CD4-positive, CD25-positive, alpha-beta regulatory T cell (primary cell): Measurements from ENCODE around the gene DNAJC18. TPM values are rescaled to one million over a fixed set of nuclear protein-coding genes. Genes with fewer than 3 reads are reported as not detected.
"Not testable (repeated sequence)": the region's sequence is repeated elsewhere in the genome, so short reads cannot be mapped to it uniquely, and the experiment has no call there.

Experiments
- ATAC-seq, 2 donors: fragments of 150-1000 bp; cut with Tn5 transposase; one replicate each; pipeline ENCODE4 v1.10.0; 2021; ENCODE audit warnings: low read depth in 2 of 2, moderate number of reproducible peaks in 2 of 2, moderate library complexity in 1 of 2
- DNase-seq, 3 donors: peaks; one replicate each; pipeline versions ENCODE4 v3.0.0 to v3.0.0-alpha.2; 2012 to 2022; ENCODE audit warnings: mixed read lengths in 1 of 3
- H3K27ac ChIP-seq: one replicate; pipeline ENCODE4 v1.7.0; 2013; ENCODE audit warnings: mild to moderate bottlenecking, low read length; ENCODE audit not compliant: insufficient read depth, poor library complexity, severe bottlenecking
- H3K27me3 ChIP-seq: one replicate; pipeline ENCODE4 v1.7.0; 2013; ENCODE audit warnings: low read length; ENCODE audit not compliant: control insufficient read depth, insufficient read depth
- H3K36me3 ChIP-seq: one replicate; pipeline ENCODE4 v1.7.0; 2013; ENCODE audit warnings: mild to moderate bottlenecking, low read length, moderate library complexity; ENCODE audit not compliant: control insufficient read depth, insufficient read depth
- H3K4me1 ChIP-seq: 2 replicates; pipeline ENCODE4 v1.7.0; 2013; ENCODE audit warnings: mild to moderate bottlenecking, low read length; ENCODE audit not compliant: insufficient read depth, control insufficient read depth, poor library complexity, severe bottlenecking
- H3K4me3 ChIP-seq: one replicate; pipeline ENCODE4 v1.7.0; 2013; ENCODE audit warnings: low read depth, mild to moderate bottlenecking, low read length, moderate library complexity
- H3K9me3 ChIP-seq, 2 experiments: 1 replicate in 1 of 2; 2 replicates in 1 of 2; pipeline ENCODE4 v1.7.0; 2013; ENCODE audit warnings: low read length in 2 of 2, mild to moderate bottlenecking in 1 of 2, moderate library complexity in 1 of 2; ENCODE audit not compliant: control insufficient read depth in 2 of 2
- H3K27ac Mint-ChIP-seq, 3 donors: one replicate each; pipeline ENCODE4 v1.8.0; 2020 to 2022; ENCODE audit warnings: mild to moderate bottlenecking in 3 of 3, mixed read lengths in 3 of 3, moderate library complexity in 2 of 3
- H3K27me3 Mint-ChIP-seq: one replicate; pipeline ENCODE4 v1.8.0; 2022; ENCODE audit warnings: mild to moderate bottlenecking, mixed read lengths
- H3K36me3 Mint-ChIP-seq: one replicate; pipeline ENCODE4 v1.8.0; 2020; ENCODE audit warnings: mixed read lengths
- H3K4me1 Mint-ChIP-seq, 4 donors: one replicate each; pipeline ENCODE4 v1.8.0; 2020 to 2022; ENCODE audit warnings: mixed read lengths in 4 of 4, mild to moderate bottlenecking in 1 of 4
- H3K4me3 Mint-ChIP-seq, 4 donors: one replicate each; pipeline ENCODE4 v1.8.0; 2020 to 2022; ENCODE audit warnings: mild to moderate bottlenecking in 4 of 4, mixed read lengths in 4 of 4, moderate library complexity in 3 of 4
- H3K9me3 Mint-ChIP-seq, 7 donors: one replicate each; pipeline ENCODE4 v1.8.0; 2020 to 2022; ENCODE audit warnings: mixed read lengths in 7 of 7, mild to moderate bottlenecking in 3 of 7, moderate library complexity in 2 of 7
- polyA plus RNA-seq, 4 donors: library from polyadenylated mRNA; unstranded; fragments of 300-500 nt; fragmentation: Illumina TruSeq; gene quantifications; one replicate each; pipeline ENCODE4 v1.2.3, GENCODE V29; 2021
- total RNA-seq: library from RNA; stranded (reverse); gene quantifications from one replicate; pipeline ENCODE4 v1.2.3, GENCODE V29; 2022

The DNAJC18 gene
- total and polyA plus RNA-seq, 5 donors from 2014 or later: 4.0 to 9.0 (median 5.6) TPM

- Mint-ChIP-seq H3K27ac (peak overlapping the region; percentile 64 to 88 (median 86)), H3K4me3 (peak overlapping the region; percentile 0 to 62 (median 28))
Measured at GRCh38 chr5:139413963-139414362, 25.4 kb downstream of the DNAJC18 start.

DNA sequence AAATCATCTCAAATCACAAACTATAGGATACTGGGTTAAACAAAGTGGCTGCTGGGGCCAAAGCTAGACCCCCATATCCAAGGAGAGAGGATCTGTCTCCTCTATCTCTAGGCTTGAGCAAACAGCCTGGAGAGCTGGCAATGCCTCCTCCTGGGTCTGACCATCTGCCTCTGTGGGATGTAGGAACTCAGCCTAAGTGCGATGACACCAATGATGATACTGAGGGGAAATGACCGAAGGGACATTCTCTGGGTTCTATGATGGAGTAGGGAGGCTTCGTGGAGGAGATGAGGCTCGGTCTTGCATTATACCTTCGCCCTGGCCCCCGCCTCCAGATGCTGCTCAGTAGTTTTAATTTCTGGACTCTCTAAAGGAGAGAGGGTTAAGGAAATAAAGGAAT, 26.2 kb downstream of the DNAJC18 start:
- H3K36me3 ChIP-seq: no peaks in the 10 kb centered on the region
- H3K9me3 ChIP-seq: no peaks in the 10 kb centered on the region
- peak overlapping the region in 1 of 3 donors; percentile 64 for H3K27ac Mint-ChIP-seq
- peaks cover 22 to 36% (median 32%) of the 10 kb centered on the region in 4 donors for H3K4me1 Mint-ChIP-seq
- no peak for ATAC-seq
- no peaks in the 10 kb centered on the region for H3K27me3 Mint-ChIP-seq
- peaks cover 5% of the 10 kb centered on the region for H3K36me3 Mint-ChIP-seq
- no peak overlapping the region for H3K4me3 ChIP-seq
- H3K9me3 Mint-ChIP-seq: no peaks in the 10 kb centered on the region
- no peaks in the 10 kb centered on the region for H3K27me3 ChIP-seq
- peak overlapping the region in 2 of 4 donors; percentile 36 to 53 for H3K4me3 Mint-ChIP-seq
- no peak overlapping the region for H3K27ac ChIP-seq
- DNase-seq: no peak
- peaks cover 30% of the 10 kb centered on the region for H3K4me1 ChIP-seq

More at GRCh38 chr5:139413963-139414362, 25.4 kb downstream of the DNAJC18 start:
- ATAC-seq: no peak
- Mint-ChIP-seq H3K4me1 (peaks cover 22 to 36% (median 32%) of the 10 kb centered on the region in 4 donors), H3K27me3 (no peaks in the 10 kb centered on the region), H3K36me3 (peaks cover 13% of the 10 kb centered on the region), H3K9me3 (no peaks in the 10 kb centered on the region)
- H3K27me3 ChIP-seq: no peaks in the 10 kb centered on the region
- H3K4me1 ChIP-seq: peaks cover 30% of the 10 kb centered on the region
- H3K4me3 ChIP-seq: peak overlapping the region; percentile 59
- H3K9me3 ChIP-seq: no peaks in the 10 kb centered on the region
- peak in 1 of 3 donors; percentile 59 for DNase-seq
- no peaks in the 10 kb centered on the region for H3K36me3 ChIP-seq
- peak overlapping the region; percentile 55 for H3K27ac ChIP-seq

DNA sequence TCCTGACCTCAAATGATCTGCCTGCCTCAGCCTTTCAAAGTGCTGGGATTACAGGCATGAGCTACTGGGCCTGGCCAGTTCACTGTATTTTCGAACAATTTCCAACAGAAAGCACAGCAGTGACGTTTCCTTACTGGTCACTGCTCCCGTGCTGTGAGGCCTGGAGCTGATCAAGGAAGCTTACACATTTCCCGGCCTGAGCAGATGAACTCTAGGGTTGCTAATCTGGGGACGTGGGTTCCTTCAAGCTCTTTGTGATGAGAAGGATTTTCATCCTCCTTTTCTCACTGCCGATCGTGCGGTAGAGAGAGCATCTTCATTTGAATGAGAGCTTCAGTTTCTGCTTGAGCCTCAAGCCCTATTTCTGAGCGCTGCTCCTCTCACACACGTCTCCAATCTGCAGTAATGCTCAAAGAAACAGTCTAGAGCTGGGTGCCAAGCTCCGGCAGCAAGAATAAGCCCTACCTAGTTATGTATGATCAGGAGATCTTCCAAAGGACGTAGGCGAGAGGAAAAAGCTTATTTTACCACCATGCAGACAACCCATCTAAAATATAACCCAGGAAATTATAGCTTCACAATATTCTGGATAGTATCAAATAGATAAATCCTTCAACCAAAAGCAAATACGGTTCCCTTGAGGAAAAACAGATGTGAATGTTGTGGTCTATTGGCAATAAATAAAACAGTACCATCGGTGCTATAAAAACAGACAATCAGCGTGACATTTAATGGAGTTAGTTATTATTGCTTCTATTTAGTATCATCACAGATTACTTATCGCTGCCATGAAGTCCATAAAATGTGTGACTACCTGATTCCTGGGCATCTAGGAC, 28.1 kb downstream of the DNAJC18 start:
- DNase-seq (no peak), ATAC-seq (no peak)
- Mint-ChIP-seq H3K4me1 (peaks cover 30 to 38% (median 36%) of the 10 kb centered on the region in 4 donors), H3K27me3 (no peaks in the 10 kb centered on the region), H3K4me3 (no peak overlapping the region), H3K27ac (peak overlapping the region in 1 of 3 donors; percentile 42), H3K9me3 (no peaks in the 10 kb centered on the region), H3K36me3 (peaks cover 5% of the 10 kb centered on the region)
- Histone ChIP-seq H3K4me3 (no peak overlapping the region), H3K9me3 (no peaks in the 10 kb centered on the region), H3K27ac (no peak overlapping the region), H3K36me3 (no peaks in the 10 kb centered on the region), H3K4me1 (peaks cover 26% of the 10 kb centered on the region), H3K27me3 (no peaks in the 10 kb centered on the region)

GRCh38 chr5:139410121-139410992, 29.0 kb downstream of the DNAJC18 start:
- no peak for DNase-seq

GRCh38 chr5:139409116-139409515, 30.2 kb downstream of the DNAJC18 start:
- DNase-seq, H3K4me3 Mint-ChIP-seq, H3K27me3 Mint-ChIP-seq, H3K27ac ChIP-seq, H3K36me3 Mint-ChIP-seq, ATAC-seq, H3K9me3 ChIP-seq, H3K27ac Mint-ChIP-seq, H3K27me3 ChIP-seq, H3K9me3 Mint-ChIP-seq, H3K36me3 ChIP-seq, H3K4me3 ChIP-seq: not testable (repeated sequence)
- peaks cover 13% of the 10 kb centered on the region for H3K4me1 ChIP-seq
- H3K4me1 Mint-ChIP-seq: peaks cover 22 to 27% (median 25%) of the 10 kb centered on the region in 4 donors

More at GRCh38 chr5:139410121-139410992, 29.0 kb downstream of the DNAJC18 start:
- Histone ChIP-seq H3K4me3 (no peak overlapping the region), H3K27ac (no peak overlapping the region), H3K4me1 (peaks cover 18% of the 10 kb centered on the region), H3K36me3 (no peaks in the 10 kb centered on the region), H3K27me3 (no peaks in the 10 kb centered on the region), H3K9me3 (no peaks in the 10 kb centered on the region)
- no peak for ATAC-seq
- Mint-ChIP-seq H3K4me3 (peak overlapping the region in 1 of 4 donors; percentile 38), H3K27ac (no peak overlapping the region), H3K27me3 (no peaks in the 10 kb centered on the region), H3K4me1 (peaks cover 28 to 31% (median 30%) of the 10 kb centered on the region in 4 donors), H3K36me3 (peaks cover 5% of the 10 kb centered on the region), H3K9me3 (no peaks in the 10 kb centered on the region)

DNA sequence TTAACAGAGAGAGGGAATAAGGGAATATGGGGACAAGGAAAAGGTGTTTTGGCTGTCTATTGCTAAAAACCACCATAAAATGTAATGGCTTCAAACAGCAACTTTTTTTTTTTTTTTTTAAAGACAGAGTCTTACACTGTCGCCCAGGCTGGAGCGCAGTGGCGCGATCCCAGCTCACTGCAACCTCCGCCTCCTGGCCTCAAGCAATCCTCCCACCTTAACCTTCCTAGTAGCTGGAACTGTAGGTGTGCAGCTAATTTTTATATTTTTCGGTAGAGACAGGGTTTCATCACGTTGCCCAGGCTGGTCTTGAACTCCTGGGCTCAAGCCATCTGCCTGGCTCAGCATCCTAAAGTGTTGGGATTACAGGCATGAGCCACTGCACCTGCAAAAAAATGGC, 31.1 kb downstream of the DNAJC18 start:
- Mint-ChIP-seq H3K4me3 (no peak overlapping the region), H3K36me3 (peaks cover 5% of the 10 kb centered on the region), H3K27me3 (no peaks in the 10 kb centered on the region), H3K27ac (peak overlapping the region in 1 of 3 donors; percentile 64), H3K9me3 (no peaks in the 10 kb centered on the region), H3K4me1 (peaks cover 18 to 25% (median 22%) of the 10 kb centered on the region in 4 donors)
- H3K36me3 ChIP-seq: no peaks in the 10 kb centered on the region
- H3K4me3 ChIP-seq: no peak overlapping the region
- H3K4me1 ChIP-seq: peaks cover 14% of the 10 kb centered on the region
- no peaks in the 10 kb centered on the region for H3K9me3 ChIP-seq
- DNase-seq (no peak), ATAC-seq (no peak)
- H3K27ac ChIP-seq: no peak overlapping the region
- no peaks in the 10 kb centered on the region for H3K27me3 ChIP-seq

- H3K4me1 ChIP-seq: peaks cover 17% of the 10 kb centered on the region
- peaks cover 5% of the 10 kb centered on the region for H3K36me3 Mint-ChIP-seq
- no peak for DNase-seq
- peak overlapping the region in 1 of 4 donors; percentile 43 for H3K4me3 Mint-ChIP-seq
- no peak for ATAC-seq
- H3K4me1 Mint-ChIP-seq: peaks cover 16 to 31% (median 25%) of the 10 kb centered on the region in 4 donors
- H3K4me3 ChIP-seq: no peak overlapping the region
- no peaks in the 10 kb centered on the region for H3K27me3 Mint-ChIP-seq
- H3K9me3 Mint-ChIP-seq: no peaks in the 10 kb centered on the region
- H3K9me3 ChIP-seq: no peaks in the 10 kb centered on the region
- H3K27ac ChIP-seq: no peak overlapping the region
- H3K36me3 ChIP-seq: no peaks in the 10 kb centered on the region
- no peaks in the 10 kb centered on the region for H3K27me3 ChIP-seq
- peak overlapping the region in 1 of 3 donors; percentile 64 for H3K27ac Mint-ChIP-seq
Measured at GRCh38 chr5:139407517-139407916, 31.8 kb downstream of the DNAJC18 start.
